Activated CD4-positive, alpha-beta T cell treated with anti-CD3 and anti-CD28 coated beads, Interleukin-2, Interleukin-4, amounts not matched to agents 100 ng/mL and 50 ng/mL, durations not matched to agents 16 hours and 8 hours (primary cell): Measurements from ENCODE around the gene NEK3.
A peak's percentile ranks its signal among the peaks of the same experiment; 100 is the strongest.
"Not testable (repeated sequence)": the region's sequence is repeated elsewhere in the genome, so short reads cannot be mapped to it uniquely, and the experiment has no call there.

Experiments used
- DNase-seq: peaks from one replicate; pipeline ENCODE4 v3.0.0-alpha.2; 2020; ENCODE audit warnings: low spot score

The NEK3 gene

GRCh38 chr13:52159159-52159982, at the start of gene NEK3:
NEK3 (minus strand) TSS chr13:52159597; CDS start chr13:52156191, 3,406 bp downstream.
- DNase-seq = peak; percentile 39

DNA sequence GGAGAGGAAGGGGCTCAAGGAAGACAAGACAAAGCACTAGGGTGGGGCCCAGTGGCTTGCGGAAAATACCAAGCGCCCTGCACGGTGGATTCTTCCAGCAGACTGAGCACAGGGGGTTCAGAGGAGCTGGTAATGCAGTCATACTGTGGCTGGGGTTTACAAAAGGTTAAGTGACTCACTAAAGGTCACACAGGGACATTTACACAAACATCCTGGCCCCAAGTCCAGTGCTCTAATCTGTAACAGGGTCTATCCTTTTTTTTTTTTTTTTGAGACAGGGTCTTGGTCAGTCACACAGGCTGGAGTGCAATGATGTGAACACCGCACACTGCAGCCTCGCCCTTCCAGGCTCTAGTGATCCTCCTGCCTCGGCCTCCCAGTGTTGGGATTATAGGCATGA, 49.0 kb upstream of the NEK3 start:
- not testable (repeated sequence) for DNase-seq

- DNase-seq = not testable (repeated sequence)
Measured at GRCh38 chr13:52207896-52208295, 48.5 kb upstream of the NEK3 start.

DNA sequence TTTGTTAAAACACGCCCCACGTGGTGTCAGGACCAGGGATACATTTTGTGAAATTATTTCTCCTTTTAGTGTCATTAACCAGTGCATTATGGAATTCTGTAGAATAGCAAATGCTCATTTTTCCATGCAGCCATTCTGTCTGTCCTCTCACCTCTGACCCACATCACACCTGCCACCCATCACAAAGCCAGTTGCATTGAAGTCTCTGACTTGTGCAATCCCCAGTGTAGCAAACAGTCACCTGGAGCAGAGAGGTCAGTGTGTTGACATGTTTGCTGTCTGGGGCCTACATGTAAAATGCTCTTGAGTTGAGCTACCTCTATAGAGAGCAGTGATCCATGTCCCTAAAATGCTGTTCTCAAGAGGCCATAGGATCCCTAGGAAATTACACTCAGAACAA, 47.9 kb upstream of the NEK3 start:
- not testable (repeated sequence) for DNase-seq

DNA sequence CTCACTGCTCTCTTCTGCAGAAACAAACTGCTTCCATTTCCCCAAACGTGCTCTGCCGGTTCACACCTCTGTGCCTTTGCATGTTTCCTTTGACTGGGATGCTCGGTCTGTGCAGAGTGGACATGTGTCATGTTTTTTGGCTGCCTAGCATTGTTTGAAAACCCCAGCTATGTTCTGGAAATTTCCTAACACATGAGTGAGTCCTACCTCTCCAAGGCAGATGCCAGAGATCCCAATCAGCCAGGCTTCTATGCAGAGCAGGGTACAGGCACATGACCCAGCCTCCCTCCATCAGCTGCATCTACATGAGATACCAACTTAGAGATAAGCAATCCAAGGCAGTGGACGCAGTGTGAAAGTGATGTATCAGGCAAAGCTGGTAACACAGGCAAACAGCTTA, 45.1 kb upstream of the NEK3 start:
- DNase-seq = not testable (repeated sequence)

GRCh38 chr13:52203864-52204263, 44.5 kb upstream of the NEK3 start:
- DNase-seq = not testable (repeated sequence)

GRCh38 chr13:52202506-52202905, 43.1 kb upstream of the NEK3 start:
- DNase-seq = not testable (repeated sequence)

DNA sequence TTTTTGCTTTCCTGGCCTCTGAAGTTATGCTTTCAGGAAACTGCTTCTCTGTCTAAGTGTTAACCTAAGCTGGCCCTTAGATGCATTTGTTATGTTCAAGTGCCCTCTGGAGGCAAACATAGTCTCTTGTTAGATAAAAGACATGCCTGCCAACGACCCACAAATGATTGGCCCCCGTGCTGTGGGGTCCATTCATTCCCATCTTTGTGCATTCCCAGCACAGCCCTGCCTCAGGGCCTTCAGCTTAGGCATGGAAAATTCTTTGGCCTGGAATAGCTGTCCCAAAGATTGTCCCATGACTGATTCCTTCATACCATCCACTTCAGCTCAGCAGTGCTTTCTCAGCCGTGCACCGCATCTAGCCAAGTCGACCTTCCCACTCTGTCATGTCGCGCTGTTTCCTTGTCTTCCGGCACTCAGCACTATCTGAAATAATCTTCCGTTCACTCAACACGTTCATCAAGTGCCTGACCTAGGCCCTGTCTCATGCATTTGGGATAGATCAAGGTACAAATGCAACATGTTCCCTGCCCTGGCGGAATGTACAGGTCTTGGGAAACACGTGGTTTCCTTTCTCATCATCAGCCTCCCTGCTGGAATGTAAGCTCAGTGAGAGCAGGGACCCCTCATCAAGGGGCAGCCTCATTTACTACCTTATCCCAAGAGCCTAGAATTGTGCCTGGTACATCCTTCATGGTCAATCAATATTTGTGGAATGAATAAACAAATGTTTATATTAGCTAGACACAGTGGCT, 42.2 kb upstream of the NEK3 start:
- DNase-seq = peak; percentile 22

- DNase-seq = peak; percentile 74
Measured at GRCh38 chr13:52195401-52195837, 36.0 kb upstream of the NEK3 start.

DNA sequence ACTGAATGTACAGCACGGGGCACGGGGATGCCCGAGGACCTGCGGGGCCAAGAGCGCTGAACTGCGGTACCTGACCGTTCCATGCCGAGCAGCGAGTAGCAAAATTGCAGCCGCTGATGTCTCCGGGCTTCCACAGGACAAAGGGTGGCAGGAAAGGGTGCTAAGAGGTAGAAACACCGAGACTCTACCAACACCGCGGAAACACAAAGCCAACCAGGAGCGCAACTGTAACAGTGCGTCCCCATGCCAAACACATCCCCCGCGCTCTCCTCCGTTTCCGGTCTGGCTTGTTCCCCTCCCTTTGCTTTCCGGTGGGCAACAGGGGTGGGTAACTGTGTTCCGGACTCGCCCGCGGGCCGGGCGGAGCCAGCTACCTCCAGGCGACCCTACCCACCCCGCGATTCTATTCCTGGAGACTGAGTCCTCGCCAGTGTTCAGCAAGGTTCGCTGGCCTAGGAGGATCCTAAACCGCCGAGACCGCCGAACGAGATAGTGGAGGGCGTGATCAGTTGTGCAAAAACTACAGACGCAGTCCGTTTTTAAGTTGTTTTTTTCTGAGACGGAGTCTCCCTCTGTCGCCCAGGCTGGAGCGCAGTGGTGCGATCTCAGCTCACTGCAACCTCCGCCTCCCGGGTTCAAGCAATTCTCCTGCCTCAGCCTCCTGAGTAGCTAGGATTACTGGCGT, 34.9 kb upstream of the NEK3 start:
- peak; percentile 90 for DNase-seq

- peak; percentile 25 for DNase-seq
Measured at GRCh38 chr13:52193587-52194183, 34.3 kb upstream of the NEK3 start.

DNA sequence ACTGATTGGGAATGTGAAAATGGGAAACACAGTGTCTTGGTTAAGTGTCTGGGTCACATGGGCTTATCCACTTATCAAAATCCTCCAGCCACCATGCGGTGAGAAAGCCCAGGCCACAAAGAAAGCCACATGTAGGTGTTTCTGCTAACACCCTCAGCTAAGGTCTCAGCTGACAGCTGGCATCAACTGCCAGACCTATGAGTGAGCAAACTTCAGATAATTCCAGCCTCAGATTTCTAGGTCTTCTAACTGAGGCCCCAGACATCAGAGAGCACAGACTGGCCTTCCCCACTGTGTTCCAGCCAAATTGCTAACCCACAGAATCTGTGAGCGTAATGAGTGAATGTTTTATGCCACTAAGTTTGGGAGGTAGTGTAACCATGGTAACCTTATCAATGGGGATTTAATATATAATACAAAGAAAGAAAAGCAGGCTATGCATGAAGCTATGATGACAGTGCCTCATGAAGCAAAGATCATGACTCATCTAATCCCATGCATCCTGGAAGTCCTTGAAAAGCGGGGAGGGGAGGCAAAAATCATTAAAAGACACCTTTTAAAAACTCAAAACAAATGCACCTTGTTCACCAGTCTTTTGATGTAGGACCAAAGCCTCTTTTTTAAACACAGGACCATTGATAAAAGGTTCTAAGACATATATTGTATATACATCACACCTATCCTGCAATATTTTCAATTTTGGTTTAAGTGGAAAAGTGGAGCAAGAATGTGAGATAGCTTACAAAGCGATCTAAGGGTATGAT, 28.2 kb upstream of the NEK3 start:
- DNase-seq = peak; percentile 6

DNA sequence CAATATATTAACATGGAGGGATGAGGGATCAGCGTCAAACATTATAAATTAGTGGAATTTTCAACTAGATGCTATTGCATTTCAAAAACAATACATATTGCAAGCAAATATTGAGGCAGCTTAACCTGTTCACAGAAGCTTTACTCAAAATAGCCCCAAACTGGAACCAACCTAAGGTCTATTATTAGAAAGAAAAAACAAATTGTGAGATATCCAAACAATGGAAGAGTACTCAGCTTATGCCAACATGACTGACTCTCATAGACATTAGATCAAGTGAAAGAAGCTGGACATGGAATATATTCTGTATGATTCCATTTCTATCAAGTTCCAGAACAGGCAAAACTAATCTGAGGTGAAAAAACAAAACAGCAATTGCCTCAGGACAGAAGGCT, 27.6 kb upstream of the NEK3 start:
- DNase-seq = no peak

DNA sequence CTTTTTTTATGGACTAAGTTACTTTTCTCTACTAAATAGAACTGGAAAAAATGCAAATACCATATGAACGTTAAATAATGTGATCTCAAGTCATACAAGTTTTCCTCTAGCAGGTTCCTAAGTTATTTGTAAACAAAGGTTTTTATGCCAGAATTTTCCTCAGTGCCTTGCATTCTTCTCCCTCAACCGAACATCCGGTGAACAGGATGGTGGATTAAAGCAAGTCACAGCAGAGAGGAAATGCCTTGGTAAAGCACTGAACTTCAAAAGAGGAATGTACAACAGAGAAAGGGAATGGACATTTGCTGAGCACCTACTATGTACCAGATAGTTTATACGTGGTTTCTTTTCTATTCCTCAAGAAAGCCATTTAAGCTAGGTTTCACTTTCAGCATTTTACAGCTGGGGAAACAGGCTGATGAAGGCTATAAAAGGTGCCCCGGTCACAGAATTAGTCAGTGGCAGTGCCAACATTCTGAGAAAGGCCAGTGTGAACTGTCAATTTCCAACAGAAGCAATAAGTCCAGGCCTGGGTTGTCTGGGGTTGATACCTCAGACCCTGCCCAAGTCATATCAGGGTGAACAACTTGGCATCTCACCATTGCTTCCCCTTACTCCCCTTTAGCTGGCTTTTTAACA, 22.0 kb upstream of the NEK3 start:
- DNase-seq = not testable (repeated sequence)

DNA sequence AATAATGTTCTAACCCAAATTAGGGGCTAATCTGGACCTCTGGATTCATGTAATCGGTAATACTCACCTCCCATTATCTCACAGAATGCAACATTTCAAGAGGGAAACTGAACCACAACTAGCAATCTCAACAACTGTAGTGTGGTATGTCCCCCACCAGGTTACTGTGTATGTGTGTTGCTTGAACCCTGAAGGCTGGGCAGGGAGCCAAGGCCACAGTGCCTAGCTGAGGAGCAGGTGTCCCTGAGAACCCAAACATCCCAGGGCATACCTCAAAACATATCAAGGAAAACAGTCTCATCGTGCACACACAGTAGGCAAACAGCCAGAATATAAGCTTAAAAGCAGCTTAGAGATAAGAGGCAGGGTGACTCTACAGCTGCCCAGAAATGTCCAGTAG, 20.5 kb upstream of the NEK3 start:
- no peak for DNase-seq

- no peak for DNase-seq
Measured at GRCh38 chr13:52177276-52177675, 17.9 kb upstream of the NEK3 start.

DNA sequence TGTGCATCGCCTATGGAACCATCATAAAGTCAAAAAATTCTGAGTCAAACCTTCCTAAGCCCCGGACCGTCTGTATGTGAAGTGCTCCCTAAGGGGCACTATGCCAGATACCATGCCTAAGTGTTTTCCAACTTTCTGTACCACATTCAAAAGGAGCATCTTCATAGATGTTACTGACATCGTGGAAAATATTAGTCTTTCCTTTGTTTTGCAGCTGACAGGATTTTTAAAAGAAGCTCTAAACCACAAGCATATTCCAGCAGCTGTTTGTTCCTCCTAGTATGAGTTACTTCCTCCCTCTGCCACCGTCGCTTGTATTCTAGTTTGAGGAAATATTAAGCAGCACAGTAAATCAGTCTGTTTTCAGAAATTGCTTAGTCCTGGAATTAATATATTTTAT, 14.6 kb upstream of the NEK3 start:
- peak; percentile 14 for DNase-seq

DNA sequence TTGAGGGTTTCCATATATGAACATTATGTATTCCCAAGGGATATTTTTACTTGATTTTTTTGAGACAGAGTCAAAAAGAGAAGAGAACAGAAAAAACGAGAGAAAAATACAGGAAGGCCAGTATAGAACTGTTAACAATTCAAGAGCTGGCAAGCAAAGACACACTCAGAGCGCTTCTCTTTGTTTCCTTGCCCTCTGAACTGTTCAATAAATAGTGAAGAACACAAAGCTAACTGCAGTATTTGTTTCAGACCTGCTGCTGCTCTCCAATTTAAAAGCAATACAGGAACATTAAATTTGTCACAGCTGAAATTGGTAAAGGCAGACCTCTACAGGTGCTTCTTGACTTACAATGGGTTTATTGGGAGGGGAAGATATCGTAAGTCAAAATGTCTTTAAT, 14.0 kb upstream of the NEK3 start:
- no peak for DNase-seq

DNA sequence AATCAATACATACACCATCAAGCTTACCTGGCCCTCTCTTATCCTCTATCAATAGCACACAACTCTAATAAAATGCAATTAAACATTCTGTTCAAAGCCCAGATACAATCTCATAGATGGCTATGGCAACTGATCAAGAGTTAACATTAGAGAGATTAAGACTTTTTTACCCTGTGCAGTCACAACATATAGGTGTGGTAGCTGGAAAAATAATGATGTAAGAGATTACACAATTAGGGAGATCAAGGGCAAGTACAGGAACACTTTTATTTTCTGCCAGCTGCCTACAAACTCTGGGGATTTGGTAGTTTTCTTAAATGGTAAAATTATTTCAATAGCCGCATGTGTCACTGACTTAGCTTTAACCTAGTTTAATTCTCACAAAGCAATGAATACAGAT, 12.3 kb upstream of the NEK3 start:
- DNase-seq = not testable (repeated sequence)

- not testable (repeated sequence) for DNase-seq
Measured at GRCh38 chr13:52170828-52171391, 11.5 kb upstream of the NEK3 start.

GRCh38 chr13:52169839-52170238, 10.4 kb upstream of the NEK3 start:
- DNase-seq = no peak
